NCI-H510A treated with DMSO at 0.1 percent for 48 hours (cell line): ENCODE results near the gene CT47A7.
"Not testable (repeated sequence)": the region's sequence is repeated elsewhere in the genome, so short reads cannot be mapped to it uniquely, and the experiment has no call there.

Experiments
- DNase-seq: peaks from one replicate; lab custom pipeline; 2025; lab: John Stamatoyannopoulos, UW

The CT47A7 gene

GRCh38 chrX:120956500-120956899 lies at the start of gene CT47A7:
Gene CT47A7, minus strand, starts transcription at chrX:120956600. Its CDS starts 255 bp downstream, at chrX:120956345.
- not testable (repeated sequence) for DNase-seq

- DNase-seq, result no peak
Observed at GRCh38 chrX:121000589-121000988, 44.2 kb upstream of the CT47A7 start.

- DNase-seq, result no peak
Observed at GRCh38 chrX:120999413-120999812, 43.0 kb upstream of the CT47A7 start.

GRCh38 chrX:120985660-120986059 lies 29.3 kb upstream of the CT47A7 start, which contains the start of gene CT47A1:
Gene CT47A1, minus strand, starts transcription at chrX:120985760. Its CDS starts 231 bp downstream, at chrX:120985529.
- DNase-seq, result not testable (repeated sequence)
